ENCODE data around the gene IL6ST. TPM values are rescaled to one million over a fixed set of nuclear protein-coding genes. Genes with fewer than 3 reads are reported as not detected.

The IL6ST gene
- total RNA-seq, 4 donors from 2014 or later: 51.3 to 179 (median 136) TPM

- Histone ChIP-seq H3K4me1 (peaks cover 0 to 3% (median 0%) of the 10 kb centered on the region in 4 donors), H3K27ac (no peak overlapping the region), H3K27me3 (no peaks in the 10 kb centered on the region), H3K9me3 (no peaks in the 10 kb centered on the region), H3K4me3 (no peak overlapping the region), H3K36me3 (peaks cover 0 to 17% (median 1%) of the 10 kb centered on the region in 4 donors)
- TF ChIP-seq POLR2A (IDR thresholded peaks at IDR 0.05) (no peak), POLR2AphosphoS5 (IDR thresholded peaks at IDR 0.05) (no peak), EP300 (IDR thresholded peaks at IDR 0.05; ENCODE audit: low read depth) (no peak)
- TF ChIP-seq, protein P1, sequence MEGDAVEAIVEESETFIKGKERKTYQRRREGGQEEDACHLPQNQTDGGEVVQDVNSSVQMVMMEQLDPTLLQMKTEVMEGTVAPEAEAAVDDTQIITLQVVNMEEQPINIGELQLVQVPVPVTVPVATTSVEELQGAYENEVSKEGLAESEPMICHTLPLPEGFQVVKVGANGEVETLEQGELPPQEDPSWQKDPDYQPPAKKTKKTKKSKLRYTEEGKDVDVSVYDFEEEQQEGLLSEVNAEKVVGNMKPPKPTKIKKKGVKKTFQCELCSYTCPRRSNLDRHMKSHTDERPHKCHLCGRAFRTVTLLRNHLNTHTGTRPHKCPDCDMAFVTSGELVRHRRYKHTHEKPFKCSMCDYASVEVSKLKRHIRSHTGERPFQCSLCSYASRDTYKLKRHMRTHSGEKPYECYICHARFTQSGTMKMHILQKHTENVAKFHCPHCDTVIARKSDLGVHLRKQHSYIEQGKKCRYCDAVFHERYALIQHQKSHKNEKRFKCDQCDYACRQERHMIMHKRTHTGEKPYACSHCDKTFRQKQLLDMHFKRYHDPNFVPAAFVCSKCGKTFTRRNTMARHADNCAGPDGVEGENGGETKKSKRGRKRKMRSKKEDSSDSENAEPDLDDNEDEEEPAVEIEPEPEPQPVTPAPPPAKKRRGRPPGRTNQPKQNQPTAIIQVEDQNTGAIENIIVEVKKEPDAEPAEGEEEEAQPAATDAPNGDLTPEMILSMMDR (IDR thresholded peaks at IDR 0.05): no peak
- intact Hi-C loops (cut with DNase I; ENCODE audit: low total_unique reads) (no loop called here), in situ Hi-C loops (cut with MboI; ENCODE audit: low pct_ligation_motif_present in 1 of 4, low pct_unique_long_range_greater_than_20kb in 1 of 4, low sequenced_read_pairs in 3 of 4) (loop anchor here in 3 of 4 donors (10.0 to 25.0 kb wide), 3 partner anchors 254 to 904 kb away; no protein-coding TSS in a partner anchor)
- WGBS, 2 donors (ENCODE audit: low coverage in 1 of 2): 80 to 86% methylated on average over 2 to 14 of the region's 14 CpGs
- no peak for DNase-seq
These were observed 61.2 kb downstream of the IL6ST start for GRCh38 chr5:55933377-55934114.

- Histone ChIP-seq H3K9me3 (no peaks in the 10 kb centered on the region), H3K27ac (no peak overlapping the region), H3K4me3 (no peak overlapping the region), H3K36me3 (peaks cover 0 to 11% (median 1%) of the 10 kb centered on the region in 4 donors), H3K4me1 (peaks cover 0 to 3% (median 0%) of the 10 kb centered on the region in 4 donors), H3K27me3 (no peaks in the 10 kb centered on the region)
- in situ Hi-C loops (cut with MboI; ENCODE audit: low pct_ligation_motif_present in 1 of 4, low pct_unique_long_range_greater_than_20kb in 1 of 4, low sequenced_read_pairs in 3 of 4): loop anchor here in 3 of 4 donors (10.0 to 25.0 kb wide), 3 partner anchors 255 to 905 kb away; no protein-coding TSS in a partner anchor
- WGBS, 2 donors (ENCODE audit: low coverage in 1 of 2): 78 to 87% methylated on average over 2 to 4 of the region's 4 CpGs
- TF ChIP-seq POLR2A (IDR thresholded peaks at IDR 0.05) (no peak), EP300 (IDR thresholded peaks at IDR 0.05; ENCODE audit: low read depth) (no peak), POLR2AphosphoS5 (IDR thresholded peaks at IDR 0.05) (no peak)
- TF ChIP-seq, protein P1 (IDR thresholded peaks at IDR 0.05): no peak
- intact Hi-C loops (cut with DNase I; ENCODE audit: low total_unique reads): no loop called here
- no peak for DNase-seq
These were observed 62.1 kb downstream of the IL6ST start for GRCh38 chr5:55932700-55933099.

- no peak overlapping the region for H3K4me3 ChIP-seq
- no peak overlapping the region for H3K27ac ChIP-seq
- H3K9me3 ChIP-seq: no peaks in the 10 kb centered on the region
- TF ChIP-seq POLR2A (IDR thresholded peaks at IDR 0.05) (no peak), POLR2AphosphoS5 (IDR thresholded peaks at IDR 0.05) (no peak), EP300 (IDR thresholded peaks at IDR 0.05; ENCODE audit: low read depth) (no peak)
- TF ChIP-seq, protein P1 (IDR thresholded peaks at IDR 0.05): no peak
- H3K36me3 ChIP-seq: no peaks in the 10 kb centered on the region
- no peak for DNase-seq
- H3K27me3 ChIP-seq: no peaks in the 10 kb centered on the region
- WGBS, 2 donors (ENCODE audit: low coverage in 1 of 2): 82 to 85% methylated on average over 4 to 12 of the region's 12 CpGs
- in situ Hi-C loops (cut with MboI; ENCODE audit: low pct_ligation_motif_present in 1 of 4, low pct_unique_long_range_greater_than_20kb in 1 of 4, low sequenced_read_pairs in 3 of 4): loop anchor here in 2 of 4 donors (25.0 kb wide), 2 partner anchors 258 to 908 kb away; no protein-coding TSS in a partner anchor
- intact Hi-C loops (cut with DNase I; ENCODE audit: low total_unique reads): no loop called here
- H3K4me1 ChIP-seq: no peaks in the 10 kb centered on the region
These were observed 65.6 kb downstream of the IL6ST start for GRCh38 chr5:55929020-55929799.

All from transverse colon (tissue), 4 donors.